KMS-11 (cell line): ENCODE measurements around the gene CRYBB2.

Source experiments
- H2AFZ ChIP-seq: fragments of 200-600 bp; sonication (generic); 2 replicates; pipeline ENCODE4 v1.6.1; 2016; ENCODE audit warnings: antibody characterized with exemption, mixed run types, low read depth
- H3K27ac ChIP-seq: fragments of 200-600 bp; sonication (generic); 2 replicates; pipeline ENCODE4 v1.6.1; 2016; ENCODE audit warnings: mild to moderate bottlenecking, mixed run types
- H3K27me3 ChIP-seq: fragments of 200-600 bp; sonication (generic); 2 replicates; pipeline ENCODE4 v1.6.1; 2017; ENCODE audit warnings: mild to moderate bottlenecking, low read depth, mixed run types, moderate library complexity; ENCODE audit not compliant: insufficient read depth
- H3K36me3 ChIP-seq: fragments of 200-600 bp; sonication (generic); 2 replicates; pipeline ENCODE4 v1.6.1; 2017; ENCODE audit warnings: mild to moderate bottlenecking, mixed run types; ENCODE audit not compliant: insufficient read depth
- H3K4me1 ChIP-seq: fragments of 200-600 bp; sonication (generic); 2 replicates; pipeline ENCODE4 v1.6.1; 2016; ENCODE audit warnings: mild to moderate bottlenecking, low read depth, mixed run types; ENCODE audit not compliant: poor library complexity, severe bottlenecking
- H3K4me2 ChIP-seq: fragments of 200-600 bp; sonication (generic); 2 replicates; pipeline ENCODE4 v1.7.0; 2016; ENCODE audit warnings: mild to moderate bottlenecking, mixed run types
- H3K4me3 ChIP-seq: fragments of 200-600 bp; sonication (generic); IDR thresholded peaks from 2 replicates; pipeline ENCODE4 v1.6.1; 2017; ENCODE audit warnings: low read depth, low read length, mixed read lengths; ENCODE audit not compliant: insufficient read depth
- H3K79me2 ChIP-seq: fragments of 200-600 bp; sonication (generic); 2 replicates; pipeline ENCODE4 v1.6.1; 2016; ENCODE audit warnings: low read depth, mixed run types; ENCODE audit not compliant: insufficient read depth
- H3K9ac ChIP-seq: fragments of 200-600 bp; sonication (generic); 2 replicates; pipeline ENCODE4 v1.6.1; 2016; ENCODE audit warnings: mild to moderate bottlenecking, mixed run types
- H4K20me1 ChIP-seq: fragments of 200-600 bp; sonication (generic); 2 replicates; pipeline ENCODE4 v1.6.1; 2016; ENCODE audit warnings: mild to moderate bottlenecking, mixed run types; ENCODE audit not compliant: insufficient read depth
- CTCF ChIP-seq: fragments of 200-600 bp; sonication (generic); conservative IDR thresholded peaks from 2 replicates; pipeline ENCODE4 v1.6.1; 2017; ENCODE audit warnings: low read depth, mild to moderate bottlenecking, antibody characterized with exemption, low read length, moderate library complexity, mixed read lengths

Gene CRYBB2

DNA sequence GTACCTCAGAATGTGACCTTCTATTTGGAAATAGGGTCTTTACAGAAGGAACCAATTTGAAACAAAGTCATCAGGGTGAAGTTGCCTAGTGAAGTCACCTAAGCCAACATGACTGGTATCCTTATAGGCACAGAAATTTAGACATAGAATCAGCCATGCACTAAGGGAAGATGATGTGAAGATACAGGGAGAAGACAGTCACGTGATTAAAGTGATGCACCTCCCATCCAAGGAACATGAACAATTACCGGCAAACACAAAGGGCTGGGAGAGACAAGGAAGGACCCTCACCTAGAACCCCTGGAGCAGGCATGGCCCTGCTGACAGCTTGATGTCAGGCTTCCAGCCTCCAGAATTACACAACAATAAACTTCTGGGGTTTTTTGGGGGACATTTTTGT is 3.2 kb upstream of the CRYBB2 start:
- Histone ChIP-seq H3K9ac (no peak overlapping the region), H3K27me3 (0 out of 2 replicates have a peak, but pooled peaks cover 4% of the 10 kb centered on the region), H3K4me1 (no peaks in the 10 kb centered on the region), H3K4me3 (no peak overlapping the region), H4K20me1 (no peaks in the 10 kb centered on the region), H3K36me3 (no peaks in the 10 kb centered on the region), H3K4me2 (no peak overlapping the region), H2AFZ (no peak overlapping the region), H3K79me2 (no peaks in the 10 kb centered on the region), H3K27ac (no peak overlapping the region)
- no peak for TF ChIP-seq CTCF

DNA sequence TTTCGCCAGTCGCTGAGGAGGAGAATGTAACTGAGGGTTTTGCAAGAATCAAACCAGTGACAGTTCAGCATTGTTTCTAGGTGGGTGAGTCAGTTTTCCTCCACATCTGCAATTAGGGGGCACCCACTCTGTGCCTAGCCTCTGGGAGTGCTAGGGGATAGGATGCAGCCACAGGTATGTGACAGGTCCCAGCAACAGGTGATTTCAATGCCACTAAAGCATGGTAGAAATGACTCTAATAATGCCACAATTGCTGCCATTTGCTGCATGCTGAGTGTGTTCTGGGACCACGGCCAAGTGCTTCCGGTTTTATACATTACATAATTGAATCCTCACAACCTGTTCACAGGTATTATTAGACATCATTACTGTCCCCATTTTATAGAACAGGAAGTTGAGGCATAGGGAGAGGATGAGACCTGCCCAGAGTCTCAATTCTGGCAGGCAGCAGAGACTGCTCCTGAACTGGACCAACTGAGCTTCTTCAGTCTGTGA is 556 bp downstream of the CRYBB2 start:
- Histone ChIP-seq H3K79me2 (no peaks in the 10 kb centered on the region), H3K4me1 (no peaks in the 10 kb centered on the region), H2AFZ (no peak overlapping the region), H3K4me3 (no peak overlapping the region), H3K36me3 (no peaks in the 10 kb centered on the region), H3K4me2 (no peak overlapping the region), H3K27me3 (no peaks in the 10 kb centered on the region), H4K20me1 (no peaks in the 10 kb centered on the region), H3K27ac (no peak overlapping the region), H3K9ac (no peak overlapping the region)
- TF ChIP-seq CTCF = no peak

- H3K4me3 ChIP-seq = no peak overlapping the region
- no peak overlapping the region for H2AFZ ChIP-seq
- no peak for TF ChIP-seq CTCF
- H4K20me1 ChIP-seq = no peaks in the 10 kb centered on the region
- H3K9ac ChIP-seq = no peak overlapping the region
- no peaks in the 10 kb centered on the region for H3K4me1 ChIP-seq
- no peaks in the 10 kb centered on the region for H3K79me2 ChIP-seq
- no peaks in the 10 kb centered on the region for H3K36me3 ChIP-seq
- no peaks in the 10 kb centered on the region for H3K27me3 ChIP-seq
- H3K4me2 ChIP-seq = no peak overlapping the region
- no peak overlapping the region for H3K27ac ChIP-seq
These were observed 2.4 kb downstream of the CRYBB2 start for GRCh38 chr22:25221790-25222189.

DNA sequence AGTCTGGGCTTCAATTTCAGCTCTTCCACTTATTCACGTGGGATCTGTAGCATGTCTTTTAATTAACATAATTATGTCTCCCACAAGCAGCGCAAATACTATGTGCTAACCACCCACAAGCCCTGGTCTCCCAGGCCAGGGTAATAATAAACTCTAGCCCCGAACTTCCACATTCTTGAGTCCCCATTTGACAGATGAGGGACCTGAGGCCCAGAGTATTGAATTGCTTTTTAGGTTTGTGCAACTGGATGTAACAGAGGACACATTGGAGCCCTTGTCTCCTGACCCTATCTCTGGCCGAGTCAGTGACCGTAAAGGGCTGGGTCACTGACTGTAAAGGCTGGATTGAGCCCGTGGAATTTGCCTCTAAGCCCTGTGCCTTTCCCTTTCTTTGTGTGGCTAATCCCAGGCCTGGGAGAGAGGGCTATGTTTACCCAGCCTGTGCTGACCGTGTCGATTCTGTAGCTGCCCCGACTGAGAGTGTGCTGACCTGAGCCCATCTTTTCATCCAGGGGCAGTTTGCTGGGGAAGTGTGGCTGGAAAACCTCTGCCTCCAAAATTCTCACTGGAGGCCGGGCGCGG is 3.9 kb downstream of the CRYBB2 start:
- Histone ChIP-seq H3K4me1 (no peaks in the 10 kb centered on the region), H3K27ac (no peak overlapping the region), H4K20me1 (no peaks in the 10 kb centered on the region), H2AFZ (no peak overlapping the region), H3K4me2 (no peak overlapping the region), H3K79me2 (no peaks in the 10 kb centered on the region), H3K4me3 (no peak overlapping the region), H3K36me3 (no peaks in the 10 kb centered on the region), H3K27me3 (no peaks in the 10 kb centered on the region), H3K9ac (no peak overlapping the region)
- no peak for TF ChIP-seq CTCF
